ENCODE data around the gene NEK10. TPM values are rescaled to one million over a fixed set of nuclear protein-coding genes. Genes with fewer than 3 reads are reported as not detected.

NEK10 gene
- total RNA-seq, 1 donor from 2014 or later = not detected

GRCh38 chr3:27352047-27352446 is 17.1 kb downstream of the NEK10 start:
- H3K36me3 ChIP-seq = no peaks in the 10 kb centered on the region
- peaks cover 6% of the 10 kb centered on the region for H3K4me1 ChIP-seq
- TF ChIP-seq POLR2A (IDR thresholded peaks at IDR 0.05) (no peak), POLR2AphosphoS5 (IDR thresholded peaks at IDR 0.05; ENCODE audit: insufficient read depth in 1 of 2, low read depth in 1 of 2) (no peak), CTCF (IDR thresholded peaks at IDR 0.05) (no peak)
- H3K4me3 ChIP-seq = no peak overlapping the region
- intact Hi-C loops (cut with DNase I) = no loop called here
- no peak overlapping the region for H3K27ac ChIP-seq
- no peaks in the 10 kb centered on the region for H3K27me3 ChIP-seq
- DNase-seq (ENCODE audit: extremely low spot score in 2 of 2) = no peak
- no peaks in the 10 kb centered on the region for H3K9me3 ChIP-seq

DNA sequence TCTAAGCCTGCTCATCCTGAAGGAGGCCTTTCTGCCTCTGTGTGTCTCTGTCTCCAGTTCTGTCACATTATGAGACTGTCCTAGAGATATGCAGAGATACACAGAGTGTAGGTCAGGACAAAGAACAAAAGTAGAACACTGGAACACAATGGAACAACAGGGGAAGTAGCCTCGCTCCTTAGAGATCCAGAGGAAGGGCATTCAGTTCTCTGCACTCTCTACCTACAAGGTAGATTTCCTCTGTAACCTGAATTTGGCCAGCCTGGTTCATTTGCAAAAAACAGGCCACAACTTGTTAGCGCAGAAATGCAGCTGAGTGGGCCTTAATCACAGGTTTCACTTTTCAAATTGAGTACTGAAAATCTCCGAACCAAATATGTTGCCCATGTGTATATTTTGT is 19.4 kb downstream of the NEK10 start:
- Histone ChIP-seq H3K36me3 (no peaks in the 10 kb centered on the region), H3K4me1 (peaks cover 6% of the 10 kb centered on the region), H3K27ac (no peak overlapping the region), H3K9me3 (no peaks in the 10 kb centered on the region), H3K4me3 (no peak overlapping the region), H3K27me3 (no peaks in the 10 kb centered on the region)
- intact Hi-C loops (cut with DNase I) = no loop called here
- TF ChIP-seq POLR2AphosphoS5 (IDR thresholded peaks at IDR 0.05; ENCODE audit: insufficient read depth in 1 of 2, low read depth in 1 of 2) = no peak
- TF ChIP-seq POLR2A (IDR thresholded peaks at IDR 0.05) = no peak
- no peak for TF ChIP-seq CTCF (IDR thresholded peaks at IDR 0.05)
- no peak for DNase-seq (ENCODE audit: extremely low spot score in 2 of 2)

DNA sequence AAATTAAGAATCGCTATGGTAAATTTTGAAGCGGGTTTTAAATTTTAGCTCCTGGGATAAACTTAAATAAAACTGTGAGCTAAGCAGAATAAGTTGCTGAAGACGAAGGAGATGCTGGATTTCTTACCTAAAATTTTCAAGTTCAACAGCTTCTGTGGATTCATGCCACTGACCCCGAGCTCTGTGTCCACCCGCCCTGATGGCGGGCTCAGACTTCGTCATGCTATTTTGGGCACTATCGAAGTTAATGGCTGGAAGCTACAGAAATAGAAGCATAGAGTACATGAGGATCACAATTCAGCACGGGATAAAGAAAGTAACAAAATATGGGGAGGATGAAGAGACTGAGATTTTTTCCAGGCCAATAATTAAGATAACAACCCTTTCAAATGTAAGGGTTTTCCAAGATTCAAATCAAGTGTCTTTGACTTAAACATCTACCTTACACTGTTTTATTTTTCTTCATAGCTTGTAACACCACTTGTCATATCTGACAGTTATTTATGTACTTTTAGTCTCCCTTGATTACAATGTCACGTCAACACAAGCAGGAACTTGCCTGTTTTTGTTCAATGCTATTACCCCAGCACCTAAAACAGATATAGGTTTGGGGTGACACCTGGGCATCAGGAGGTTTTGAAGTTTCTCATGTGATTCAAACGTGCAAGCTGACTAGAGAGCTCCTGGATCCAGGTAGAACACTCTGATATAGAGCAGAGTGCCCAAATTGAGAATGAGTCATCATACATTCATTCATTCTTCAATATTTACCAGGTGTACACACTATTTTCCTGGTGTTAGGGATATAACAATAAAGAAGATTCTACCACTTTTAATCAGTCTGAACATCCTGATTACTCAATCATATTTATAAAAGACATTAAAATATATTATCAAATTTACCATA is 23.0 kb downstream of the NEK10 start:
- H3K36me3 ChIP-seq = no peaks in the 10 kb centered on the region
- DNase-seq (ENCODE audit: extremely low spot score in 2 of 2) = no peak
- H3K4me1 ChIP-seq = no peaks in the 10 kb centered on the region
- H3K9me3 ChIP-seq = no peaks in the 10 kb centered on the region
- no peak overlapping the region for H3K27ac ChIP-seq
- no peak overlapping the region for H3K4me3 ChIP-seq
- no peaks in the 10 kb centered on the region for H3K27me3 ChIP-seq
- TF ChIP-seq POLR2A (IDR thresholded peaks at IDR 0.05) = no peak
- no peak for TF ChIP-seq CTCF (IDR thresholded peaks at IDR 0.05)
- no peak for TF ChIP-seq POLR2AphosphoS5 (IDR thresholded peaks at IDR 0.05; ENCODE audit: insufficient read depth in 1 of 2, low read depth in 1 of 2)
- intact Hi-C loops (cut with DNase I) = no loop called here

GRCh38 chr3:27345493-27345892 is 23.7 kb downstream of the NEK10 start:
- H3K9me3 ChIP-seq = no peaks in the 10 kb centered on the region
- DNase-seq (ENCODE audit: extremely low spot score in 2 of 2) = no peak
- H3K4me3 ChIP-seq = no peak overlapping the region
- H3K36me3 ChIP-seq = no peaks in the 10 kb centered on the region
- H3K27ac ChIP-seq = no peak overlapping the region
- intact Hi-C loops (cut with DNase I) = no loop called here
- TF ChIP-seq CTCF (IDR thresholded peaks at IDR 0.05) = no peak
- no peak for TF ChIP-seq POLR2A (IDR thresholded peaks at IDR 0.05)
- TF ChIP-seq POLR2AphosphoS5 (IDR thresholded peaks at IDR 0.05; ENCODE audit: insufficient read depth in 1 of 2, low read depth in 1 of 2) = no peak
- no peaks in the 10 kb centered on the region for H3K4me1 ChIP-seq
- H3K27me3 ChIP-seq = no peaks in the 10 kb centered on the region

DNA sequence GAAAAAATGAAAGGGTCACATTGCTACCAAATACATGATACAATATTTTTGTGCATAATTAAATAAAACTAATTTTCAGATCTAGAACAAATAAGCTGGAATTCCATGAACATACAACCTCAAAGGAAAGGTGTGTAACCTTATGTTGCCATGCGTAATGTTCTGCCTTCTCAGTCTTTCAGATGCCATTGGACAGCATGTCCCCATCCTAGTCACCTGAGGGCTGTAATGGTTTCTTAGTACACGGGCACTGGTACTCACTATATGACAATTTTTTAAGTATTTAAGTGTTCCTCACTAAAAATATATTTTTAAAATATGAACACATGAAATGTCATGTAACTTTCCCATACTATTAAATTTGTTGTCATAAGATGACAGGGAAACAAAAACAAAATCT is 24.1 kb downstream of the NEK10 start:
- no peak for TF ChIP-seq CTCF (IDR thresholded peaks at IDR 0.05)
- Histone ChIP-seq H3K9me3 (no peaks in the 10 kb centered on the region), H3K27me3 (no peaks in the 10 kb centered on the region), H3K27ac (no peak overlapping the region), H3K4me1 (no peaks in the 10 kb centered on the region), H3K36me3 (no peaks in the 10 kb centered on the region), H3K4me3 (no peak overlapping the region)
- intact Hi-C loops (cut with DNase I) = no loop called here
- DNase-seq (ENCODE audit: extremely low spot score in 2 of 2) = no peak
